Fibroblast of peridontal ligament (primary cell): ENCODE results near the gene SMG6.
A peak's percentile ranks its signal among the peaks of the same experiment; 100 is the strongest.
"Not testable (repeated sequence)": the region's sequence is repeated elsewhere in the genome, so short reads cannot be mapped to it uniquely, and the experiment has no call there.

ENCODE experiments used
- DNase-seq: peaks from one replicate; pipeline ENCODE4 v3.0.0-alpha.2; 2010; ENCODE audit errors: extremely low read depth

Gene SMG6

GRCh38 chr17:2028234-2028614 lies 275.4 kb downstream of the SMG6 start:
- no peak for DNase-seq

DNA sequence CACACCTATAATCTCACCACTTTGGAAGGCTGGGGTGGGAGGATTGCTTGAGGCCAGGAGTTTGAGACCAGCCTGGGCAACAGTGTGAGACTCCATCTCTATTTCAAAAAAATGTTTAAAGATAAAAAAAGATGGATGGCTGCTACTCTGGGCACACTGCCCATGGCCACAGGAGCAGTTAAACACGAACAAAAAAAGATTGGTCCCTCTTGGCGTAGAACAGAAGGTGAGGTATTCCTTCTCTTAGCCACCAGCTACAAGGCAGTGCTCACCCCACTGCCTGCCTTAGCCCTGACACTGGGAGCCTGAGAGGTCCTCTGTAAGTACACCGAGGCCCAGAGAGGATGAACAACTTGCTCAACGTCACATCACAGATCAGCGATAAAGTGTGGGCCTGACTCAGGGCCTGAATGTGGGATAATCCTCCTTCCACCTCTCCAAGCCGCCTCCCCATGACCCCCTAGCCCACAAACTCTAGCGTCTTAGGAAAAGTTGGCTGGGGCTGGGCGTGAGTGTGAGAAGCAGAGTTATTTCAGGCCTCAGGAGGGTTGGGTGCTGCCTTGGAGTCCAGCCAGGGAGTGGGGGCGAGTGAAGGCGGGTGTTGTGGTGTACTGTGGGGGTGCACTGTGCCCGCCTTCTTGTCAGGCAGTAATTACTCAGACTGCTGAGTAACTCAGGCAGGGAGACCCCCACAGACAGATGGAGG lies 275.9 kb downstream of the SMG6 start:
- DNase-seq = no peak

GRCh38 chr17:2025622-2026309 lies 277.8 kb downstream of the SMG6 start:
- DNase-seq = peak; percentile 65

GRCh38 chr17:2025220-2025621 lies 278.4 kb downstream of the SMG6 start, which contains the start of gene RTN4RL1:
TSS of gene RTN4RL1 (minus strand) at chr17:2025334. CDS start at chr17:2024865, 469 bp downstream.
- peak; percentile 56 for DNase-seq

- DNase-seq = no peak
These were observed 278.9 kb downstream of the SMG6 start for GRCh38 chr17:2024572-2025219.

- no peak for DNase-seq
These were observed 279.7 kb downstream of the SMG6 start for GRCh38 chr17:2023692-2024571.

- no peak for DNase-seq
These were observed 280.3 kb downstream of the SMG6 start for GRCh38 chr17:2023256-2023655.

DNA sequence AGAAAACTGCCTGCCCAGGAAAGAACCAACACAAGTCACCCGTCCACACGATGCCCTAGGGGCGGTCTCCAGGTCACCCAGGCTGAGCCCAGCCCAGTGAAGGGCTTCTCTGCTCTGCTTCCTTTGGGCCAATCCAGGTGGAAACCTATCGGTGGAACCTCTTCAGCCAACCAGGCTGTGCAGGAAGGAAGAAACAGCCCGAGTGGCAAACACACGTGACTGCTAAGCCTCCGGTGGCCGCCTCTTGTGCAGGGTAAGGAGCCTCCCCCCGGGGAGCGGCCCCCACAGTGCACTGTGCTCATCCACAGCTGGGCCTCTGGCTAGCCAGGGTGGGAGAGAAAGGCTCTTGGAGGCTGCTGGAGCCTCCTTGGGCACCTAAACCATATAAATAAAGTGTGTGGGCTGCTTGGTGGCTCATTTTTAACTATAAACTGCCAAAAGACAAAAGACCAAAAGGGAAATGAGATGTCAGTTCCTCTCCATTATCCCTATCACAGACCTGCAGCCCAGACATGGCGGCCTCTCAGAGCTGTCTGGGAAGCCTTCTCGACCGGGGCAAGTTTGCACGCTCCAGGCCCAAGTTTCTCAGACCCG lies 280.8 kb downstream of the SMG6 start:
- DNase-seq = no peak

GRCh38 chr17:2020721-2021120 lies 282.9 kb downstream of the SMG6 start:
- DNase-seq = no peak

- no peak for DNase-seq
These were observed 283.9 kb downstream of the SMG6 start for GRCh38 chr17:2019723-2020122.

DNA sequence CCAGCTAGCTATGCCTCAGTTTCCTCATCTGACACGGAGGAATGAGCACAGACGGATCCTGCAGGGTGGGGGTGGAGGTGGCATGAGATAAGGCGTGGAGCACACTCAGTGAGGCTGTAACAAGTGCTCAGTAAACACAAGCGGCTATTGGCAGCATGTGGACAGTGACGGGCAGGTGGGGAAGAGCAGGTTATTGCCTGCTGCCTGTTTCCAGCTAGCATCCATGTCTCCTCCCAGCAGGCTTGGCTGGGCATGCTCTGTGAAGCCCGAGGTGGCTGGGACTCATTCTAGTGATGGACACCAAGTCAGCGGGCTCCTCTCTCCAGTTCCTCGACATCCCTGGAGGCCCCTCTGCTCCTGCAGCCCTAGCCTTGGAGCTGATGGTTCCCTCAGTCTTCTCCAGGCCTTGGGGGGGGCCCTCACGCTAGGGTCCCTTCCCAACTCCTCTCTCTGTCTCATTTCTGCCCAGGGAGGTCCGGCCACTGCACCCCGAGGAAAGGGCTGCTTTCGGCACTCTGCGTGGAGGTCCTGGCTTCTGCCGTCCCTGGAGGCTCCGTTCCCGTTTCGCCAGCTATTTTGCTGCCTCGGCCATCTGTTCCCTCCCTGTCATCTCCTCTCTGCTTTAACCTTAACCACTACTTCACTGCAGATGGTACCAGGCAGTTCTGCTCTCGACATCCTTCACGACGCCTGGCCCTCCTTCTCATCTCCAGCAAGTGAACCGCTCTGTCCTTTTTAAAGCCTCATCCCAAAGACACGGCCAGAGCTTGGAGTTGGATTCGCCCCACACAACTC lies 284.7 kb downstream of the SMG6 start:
- no peak for DNase-seq

DNA sequence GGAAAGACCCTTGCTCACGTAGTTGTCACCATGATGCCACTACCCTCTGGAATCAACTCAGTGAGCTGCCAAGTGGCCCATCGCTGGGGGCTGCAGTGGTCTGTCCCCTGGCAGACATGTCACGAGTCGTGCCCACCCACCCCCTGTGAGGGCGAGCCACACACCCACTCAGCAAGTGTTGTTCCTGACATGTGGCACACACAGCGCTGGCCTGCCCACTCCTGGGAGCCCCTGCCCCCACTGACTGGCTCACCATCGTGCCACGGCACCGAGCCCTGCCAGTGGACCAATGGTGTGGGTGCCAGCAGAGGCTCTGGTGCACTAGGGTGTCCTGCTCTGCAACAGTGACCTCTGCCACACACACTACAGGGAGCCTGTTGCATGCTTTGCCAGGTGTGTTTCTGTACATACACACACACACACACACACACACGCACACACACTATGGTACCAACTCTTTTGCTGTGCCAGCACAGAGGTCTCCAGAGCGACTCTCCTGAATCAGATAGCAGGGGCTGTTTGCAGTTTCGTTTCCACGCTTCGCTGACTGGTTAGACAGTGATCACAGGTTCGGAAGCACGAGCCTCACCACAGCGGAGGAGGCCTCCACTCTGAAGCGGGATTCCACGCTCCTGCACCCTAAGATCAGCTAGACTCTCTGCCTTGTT lies 286.2 kb downstream of the SMG6 start:
- DNase-seq = no peak

GRCh38 chr17:2016494-2016893 lies 287.1 kb downstream of the SMG6 start:
- no peak for DNase-seq

DNA sequence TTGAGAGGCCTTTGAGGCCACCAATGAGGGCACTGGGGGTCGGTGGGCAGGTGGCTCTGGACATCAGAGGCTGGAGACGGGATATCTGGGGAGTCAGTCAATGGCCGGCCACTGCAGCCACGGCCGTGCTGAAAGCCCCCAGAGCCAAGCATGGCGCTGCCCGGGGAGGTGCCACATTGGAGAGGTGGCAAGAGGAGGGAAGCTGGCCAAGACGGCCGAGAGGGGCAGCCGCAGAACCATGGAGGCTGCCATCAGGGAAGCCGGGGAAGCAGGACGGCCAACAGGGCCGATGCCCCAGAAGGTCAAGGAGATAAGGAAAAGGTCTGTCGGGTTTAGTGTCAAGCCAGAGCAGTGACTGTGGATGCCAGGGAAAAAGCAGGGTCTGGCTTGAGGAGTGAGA lies 288.3 kb downstream of the SMG6 start:
- no peak for DNase-seq

DNA sequence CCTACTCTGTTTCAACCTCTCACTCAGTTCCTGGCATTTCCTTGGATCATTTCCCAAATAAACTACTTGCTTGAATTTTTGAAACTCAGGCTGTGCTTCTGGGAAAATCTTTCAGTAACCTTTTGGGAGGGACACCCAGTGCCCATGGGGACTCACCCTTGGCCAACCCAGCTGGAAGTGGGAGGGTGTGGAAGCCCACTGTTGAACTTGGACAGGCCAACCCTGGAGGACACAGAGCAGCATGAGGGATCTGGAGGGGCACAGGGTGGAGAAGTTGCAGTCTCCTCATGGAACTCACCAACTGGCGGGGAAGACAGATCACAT lies 289.6 kb downstream of the SMG6 start:
- DNase-seq = no peak

- DNase-seq = not testable (repeated sequence)
These were observed 290.2 kb downstream of the SMG6 start for GRCh38 chr17:2013220-2013993.

- DNase-seq = no peak
These were observed 291.1 kb downstream of the SMG6 start for GRCh38 chr17:2012499-2012898.

DNA sequence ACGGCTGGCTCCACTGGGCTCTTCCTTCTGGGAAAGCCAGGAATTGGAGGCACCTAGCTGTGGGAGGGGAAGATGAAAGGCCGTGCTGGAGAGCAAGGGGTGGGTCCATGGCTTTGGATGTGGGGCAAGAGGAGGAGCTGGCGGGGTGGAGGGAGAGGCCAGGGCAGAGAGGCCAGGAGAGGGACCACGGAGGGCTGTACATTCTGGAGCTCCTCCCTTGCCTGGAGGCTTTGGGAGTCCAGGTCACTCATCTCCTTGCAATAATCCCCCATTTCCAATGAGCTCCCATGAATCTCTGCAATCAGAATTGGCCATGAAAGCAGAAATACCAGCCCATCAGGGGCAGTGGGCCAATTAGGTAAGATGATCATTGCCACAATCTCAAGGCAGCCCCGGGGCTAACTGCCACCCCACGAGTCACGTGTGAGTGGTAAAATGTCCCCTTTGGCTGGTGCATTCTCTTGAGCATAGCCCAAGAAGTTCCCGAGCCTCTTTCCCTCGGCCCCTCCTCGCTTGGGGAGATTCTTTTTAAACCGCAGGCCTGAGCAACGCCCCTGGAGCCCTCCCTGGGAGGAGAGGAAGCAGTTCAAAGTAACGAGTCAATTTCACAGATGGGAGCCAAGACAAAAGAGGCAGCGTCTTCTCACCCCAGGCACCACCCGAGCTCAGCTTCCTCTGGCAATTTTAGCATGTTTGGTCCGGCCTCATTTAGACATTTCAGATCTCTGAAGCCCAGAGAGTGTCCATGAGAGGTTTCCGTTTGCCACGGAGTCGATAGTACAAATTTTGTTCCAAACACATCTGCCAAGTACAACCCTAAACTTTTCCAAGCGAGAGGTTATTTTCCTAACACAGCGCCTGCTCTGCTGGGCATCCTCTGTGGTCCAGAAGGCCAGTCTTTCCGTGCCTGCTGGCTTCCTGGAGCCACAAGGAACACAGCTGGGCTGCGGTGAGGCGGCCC lies 291.9 kb downstream of the SMG6 start:
- DNase-seq = peak; percentile 79
